LNCaP clone FGC (cell line): ENCODE results near the gene CCDC186.

Experiments
- DNase-seq: peaks from one replicate; pipeline ENCODE4 v3.0.0-alpha.2; 2011; ENCODE audit warnings: low read depth
- H3K4me3 ChIP-seq: 2 replicates; pipeline ENCODE4 v1.5.1; 2011; ENCODE audit warnings: mild to moderate bottlenecking, low read depth, low read length, control low read depth
- TF ChIP-seq, protein P1 (sequence below): IDR thresholded peaks from 2 replicates; pipeline ENCODE4 v1.5.1; 2012; ENCODE audit warnings: mild to moderate bottlenecking; ENCODE audit not compliant: control insufficient read depth, insufficient read depth; ENCODE audit errors: extremely low read depth

CCDC186 gene

DNA sequence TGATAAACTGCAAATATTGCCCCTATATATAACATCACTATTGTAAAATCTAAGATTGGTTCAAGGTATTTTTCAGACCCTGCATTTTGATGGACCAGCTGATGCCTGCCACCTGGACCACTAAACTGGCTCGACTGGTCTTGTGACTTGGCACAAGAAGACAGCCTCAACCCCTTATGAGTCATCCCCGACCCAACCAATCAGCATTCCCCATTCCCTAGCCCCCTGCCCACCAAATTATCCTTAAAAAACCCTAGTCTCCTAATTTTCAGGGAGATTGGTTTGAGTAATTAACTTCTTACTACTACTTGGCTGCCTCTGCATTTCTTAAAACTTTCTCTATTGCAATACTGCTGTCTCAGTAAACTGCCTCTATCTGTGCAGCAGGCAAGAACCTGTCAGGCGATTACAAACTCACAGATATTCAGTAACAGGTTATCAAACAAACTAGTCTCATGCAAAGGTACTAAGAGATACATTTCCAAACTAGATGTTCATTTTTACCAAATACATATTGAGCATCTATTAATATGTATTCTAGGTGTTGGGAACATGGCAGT lies 5.5 kb downstream of the CCDC186 start:
- DNase-seq, result no peak
- H3K4me3 ChIP-seq, result no peak overlapping the region
- TF ChIP-seq, protein P1, sequence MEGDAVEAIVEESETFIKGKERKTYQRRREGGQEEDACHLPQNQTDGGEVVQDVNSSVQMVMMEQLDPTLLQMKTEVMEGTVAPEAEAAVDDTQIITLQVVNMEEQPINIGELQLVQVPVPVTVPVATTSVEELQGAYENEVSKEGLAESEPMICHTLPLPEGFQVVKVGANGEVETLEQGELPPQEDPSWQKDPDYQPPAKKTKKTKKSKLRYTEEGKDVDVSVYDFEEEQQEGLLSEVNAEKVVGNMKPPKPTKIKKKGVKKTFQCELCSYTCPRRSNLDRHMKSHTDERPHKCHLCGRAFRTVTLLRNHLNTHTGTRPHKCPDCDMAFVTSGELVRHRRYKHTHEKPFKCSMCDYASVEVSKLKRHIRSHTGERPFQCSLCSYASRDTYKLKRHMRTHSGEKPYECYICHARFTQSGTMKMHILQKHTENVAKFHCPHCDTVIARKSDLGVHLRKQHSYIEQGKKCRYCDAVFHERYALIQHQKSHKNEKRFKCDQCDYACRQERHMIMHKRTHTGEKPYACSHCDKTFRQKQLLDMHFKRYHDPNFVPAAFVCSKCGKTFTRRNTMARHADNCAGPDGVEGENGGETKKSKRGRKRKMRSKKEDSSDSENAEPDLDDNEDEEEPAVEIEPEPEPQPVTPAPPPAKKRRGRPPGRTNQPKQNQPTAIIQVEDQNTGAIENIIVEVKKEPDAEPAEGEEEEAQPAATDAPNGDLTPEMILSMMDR, result no peak

DNA sequence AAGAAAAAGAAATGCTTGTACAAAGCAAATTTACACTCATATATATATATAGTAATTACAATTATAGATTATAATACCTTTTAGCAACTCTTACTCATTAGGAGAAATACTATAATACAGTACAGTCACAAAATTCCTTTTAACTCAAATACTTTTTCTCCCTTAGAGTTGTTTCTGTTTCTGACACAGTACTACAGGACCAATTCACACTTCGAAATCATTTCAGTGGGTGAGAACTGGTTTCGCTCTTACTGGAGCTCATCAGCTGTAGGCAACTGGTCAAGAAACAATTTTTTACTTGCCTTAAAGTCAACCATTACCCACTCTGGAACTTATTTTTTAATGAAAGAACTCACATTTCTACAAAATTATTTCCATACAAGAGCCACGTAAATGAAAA lies 6.0 kb downstream of the CCDC186 start:
- H3K4me3 ChIP-seq, result no peak overlapping the region
- DNase-seq, result no peak
- TF ChIP-seq, protein P1, result no peak

DNA sequence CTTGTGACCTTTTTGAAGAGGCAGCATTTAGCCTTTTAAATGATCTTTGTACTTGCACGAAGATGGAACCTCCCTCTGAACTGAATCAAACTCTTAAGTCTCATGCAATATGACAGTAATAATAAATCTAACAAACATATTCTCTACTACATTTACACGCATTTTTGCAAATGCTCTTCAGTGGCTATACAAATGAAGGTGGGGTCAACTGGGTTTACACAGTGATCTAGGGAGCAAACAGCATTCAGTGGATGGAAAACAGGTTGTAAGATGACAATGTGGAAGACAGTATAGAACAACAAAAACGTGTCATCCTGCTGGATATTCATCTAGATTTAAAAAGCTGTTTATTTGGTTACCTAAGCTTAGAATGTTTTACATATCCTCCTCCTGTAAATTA lies 7.5 kb downstream of the CCDC186 start:
- DNase-seq, result no peak
- peak overlapping the region; percentile 10 for H3K4me3 ChIP-seq
- TF ChIP-seq, protein P1, result no peak

DNA sequence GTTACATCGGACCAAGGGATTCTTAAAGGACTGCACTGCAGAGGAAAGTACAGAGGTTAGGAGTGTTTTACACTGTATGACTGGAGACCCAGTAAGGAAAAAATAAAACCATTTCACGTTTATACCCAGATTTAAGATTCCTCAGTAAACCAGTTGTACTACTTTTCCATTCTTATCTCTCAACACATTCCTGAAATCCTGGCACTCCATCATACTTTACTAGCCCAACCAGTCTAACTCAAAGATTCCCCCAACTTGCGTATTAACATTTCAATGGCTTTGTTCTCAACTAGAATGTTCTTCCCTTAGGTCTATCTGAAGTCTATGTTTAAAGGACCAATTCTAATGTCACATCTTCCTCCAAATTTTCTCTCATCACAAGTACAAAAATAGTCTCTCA lies 8.0 kb downstream of the CCDC186 start:
- peak overlapping the region; percentile 10; the same call in 1 of the 2 replicates for H3K4me3 ChIP-seq
- DNase-seq, result peak; percentile 91
- TF ChIP-seq, protein P1, result no peak

DNA sequence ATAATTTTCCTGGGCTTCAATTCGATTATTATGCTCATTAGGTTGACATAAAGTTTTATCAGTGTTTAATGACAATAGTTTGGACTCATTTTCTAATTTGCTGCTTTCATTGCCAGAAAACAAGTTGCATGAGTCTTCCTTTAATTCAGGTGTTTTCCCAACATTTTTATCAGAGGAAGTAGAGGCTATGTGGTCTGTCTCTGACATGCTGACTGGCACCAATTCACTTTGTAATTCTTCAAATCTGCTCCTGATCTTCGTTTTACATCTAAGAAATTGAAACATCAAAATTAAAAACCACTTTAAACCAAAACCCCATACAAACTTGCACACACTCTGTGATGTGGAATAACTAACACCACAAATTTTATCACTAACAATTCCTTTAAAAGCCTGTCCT lies 10.9 kb downstream of the CCDC186 start:
- TF ChIP-seq, protein P1, result no peak
- H3K4me3 ChIP-seq, result peak overlapping the region; percentile 23
- no peak for DNase-seq

DNA sequence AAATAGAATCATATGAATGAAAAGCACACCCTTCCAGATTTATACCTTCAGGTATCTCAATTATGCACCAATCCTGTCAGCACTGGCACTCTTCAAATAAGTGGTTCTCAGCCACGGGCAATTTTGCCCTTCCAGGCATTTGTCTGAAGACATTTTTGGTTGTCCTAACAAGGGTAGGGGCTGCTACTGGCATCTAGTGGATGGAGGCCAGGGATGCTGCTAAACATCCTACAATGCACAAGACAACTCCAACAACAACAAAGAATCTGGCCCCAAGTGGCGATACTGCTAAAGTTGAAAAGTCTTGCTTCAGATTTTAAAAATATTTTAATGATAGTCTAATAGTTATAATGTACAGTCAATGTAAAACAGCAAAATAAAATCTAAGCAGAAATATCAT lies 16.1 kb downstream of the CCDC186 start:
- H3K4me3 ChIP-seq, result no peak overlapping the region
- TF ChIP-seq, protein P1, result no peak
- DNase-seq, result no peak

DNA sequence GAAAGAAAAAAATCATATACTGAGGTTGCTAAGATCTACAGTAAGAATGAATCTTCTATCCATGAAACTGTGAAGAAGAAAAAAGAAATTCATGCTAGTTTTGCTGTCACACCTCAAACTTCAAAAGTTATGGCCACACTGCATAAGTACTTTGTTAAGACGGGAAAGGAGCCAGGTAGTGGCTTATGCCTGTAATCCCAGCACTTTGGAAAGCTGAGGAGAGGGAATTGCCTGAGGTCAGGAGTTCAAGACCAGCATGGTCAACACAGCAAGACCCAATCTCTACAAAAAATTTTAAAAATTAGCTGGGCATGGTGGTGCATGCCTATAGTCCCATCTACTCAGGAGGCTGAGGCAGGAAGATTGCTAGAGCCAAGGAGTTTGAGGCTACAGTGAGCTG lies 22.1 kb downstream of the CCDC186 start:
- TF ChIP-seq, protein P1, result no peak
- H3K4me3 ChIP-seq, result no peak overlapping the region
- no peak for DNase-seq
